ENCODE results near the gene KCNMA1. TPM values are rescaled to one million over a fixed set of nuclear protein-coding genes. Genes with fewer than 3 reads are reported as not detected.

Gene KCNMA1
- total RNA-seq, 1 donor from 2014 or later, result 87.6 TPM

- H3K4me1 Mint-ChIP-seq (ENCODE audit: low read depth), result peaks cover 48% of the 10 kb centered on the region
- H3K27ac Mint-ChIP-seq (ENCODE audit: unreplicated experiment), result peak overlapping the region; percentile 28
- no peak for TF ChIP-seq CTCF (IDR thresholded peaks at IDR 0.05)
These were observed 474.9 kb downstream of the KCNMA1 start for GRCh38 chr10:77162697-77163096.

GRCh38 chr10:77160679-77161078 is 476.9 kb downstream of the KCNMA1 start:
- no peaks in the 10 kb centered on the region for H3K27me3 Mint-ChIP-seq (ENCODE audit: low read depth)
- no peak for TF ChIP-seq CTCF (IDR thresholded peaks at IDR 0.05)
- no peak overlapping the region for H3K4me3 Mint-ChIP-seq (ENCODE audit: unreplicated experiment)
- H3K9me3 Mint-ChIP-seq (ENCODE audit: low read depth), result no peaks in the 10 kb centered on the region
- H3K4me1 Mint-ChIP-seq (ENCODE audit: low read depth), result peaks cover 66% of the 10 kb centered on the region
- H3K36me3 Mint-ChIP-seq (ENCODE audit: low read depth), result no peaks in the 10 kb centered on the region
- peak overlapping the region; percentile 82 for H3K27ac Mint-ChIP-seq (ENCODE audit: unreplicated experiment)
- no peak for DNase-seq (ENCODE audit: low spot score)

More at GRCh38 chr10:77162697-77163096, 474.9 kb downstream of the KCNMA1 start:
- Mint-ChIP-seq H3K27me3 (ENCODE audit: low read depth) (no peaks in the 10 kb centered on the region), H3K4me3 (ENCODE audit: unreplicated experiment) (no peak overlapping the region), H3K9me3 (ENCODE audit: low read depth) (no peaks in the 10 kb centered on the region), H3K36me3 (ENCODE audit: low read depth) (no peaks in the 10 kb centered on the region)
- no peak for DNase-seq (ENCODE audit: low spot score)

- Mint-ChIP-seq H3K27ac (ENCODE audit: unreplicated experiment) (no peak overlapping the region), H3K27me3 (ENCODE audit: low read depth) (no peaks in the 10 kb centered on the region)
These were observed 478.0 kb downstream of the KCNMA1 start for GRCh38 chr10:77159538-77160110.

GRCh38 chr10:77158666-77159065 is 478.9 kb downstream of the KCNMA1 start:
- no peak overlapping the region for H3K4me3 Mint-ChIP-seq (ENCODE audit: unreplicated experiment)

More at GRCh38 chr10:77159538-77160110, 478.0 kb downstream of the KCNMA1 start:
- Mint-ChIP-seq H3K4me1 (ENCODE audit: low read depth) (peaks cover 75% of the 10 kb centered on the region), H3K36me3 (ENCODE audit: low read depth) (no peaks in the 10 kb centered on the region), H3K4me3 (ENCODE audit: unreplicated experiment) (no peak overlapping the region), H3K9me3 (ENCODE audit: low read depth) (no peaks in the 10 kb centered on the region)
- no peak for TF ChIP-seq CTCF (IDR thresholded peaks at IDR 0.05)
- no peak for DNase-seq (ENCODE audit: low spot score)

More at GRCh38 chr10:77158666-77159065, 478.9 kb downstream of the KCNMA1 start:
- no peak for DNase-seq (ENCODE audit: low spot score)
- Mint-ChIP-seq H3K27ac (ENCODE audit: unreplicated experiment) (peak overlapping the region; percentile 27), H3K4me1 (ENCODE audit: low read depth) (peaks cover 76% of the 10 kb centered on the region), H3K9me3 (ENCODE audit: low read depth) (no peaks in the 10 kb centered on the region), H3K27me3 (ENCODE audit: low read depth) (no peaks in the 10 kb centered on the region), H3K36me3 (ENCODE audit: low read depth) (no peaks in the 10 kb centered on the region)
- TF ChIP-seq CTCF (IDR thresholded peaks at IDR 0.05), result no peak

Data from chondrocyte (in vitro differentiated cells).